EL (cell line): ENCODE results near the gene SBF1.

Experiments
- DNase-seq: peaks from one replicate; pipeline ENCODE4 v3.0.0-alpha.2; 2016

Gene SBF1

DNA sequence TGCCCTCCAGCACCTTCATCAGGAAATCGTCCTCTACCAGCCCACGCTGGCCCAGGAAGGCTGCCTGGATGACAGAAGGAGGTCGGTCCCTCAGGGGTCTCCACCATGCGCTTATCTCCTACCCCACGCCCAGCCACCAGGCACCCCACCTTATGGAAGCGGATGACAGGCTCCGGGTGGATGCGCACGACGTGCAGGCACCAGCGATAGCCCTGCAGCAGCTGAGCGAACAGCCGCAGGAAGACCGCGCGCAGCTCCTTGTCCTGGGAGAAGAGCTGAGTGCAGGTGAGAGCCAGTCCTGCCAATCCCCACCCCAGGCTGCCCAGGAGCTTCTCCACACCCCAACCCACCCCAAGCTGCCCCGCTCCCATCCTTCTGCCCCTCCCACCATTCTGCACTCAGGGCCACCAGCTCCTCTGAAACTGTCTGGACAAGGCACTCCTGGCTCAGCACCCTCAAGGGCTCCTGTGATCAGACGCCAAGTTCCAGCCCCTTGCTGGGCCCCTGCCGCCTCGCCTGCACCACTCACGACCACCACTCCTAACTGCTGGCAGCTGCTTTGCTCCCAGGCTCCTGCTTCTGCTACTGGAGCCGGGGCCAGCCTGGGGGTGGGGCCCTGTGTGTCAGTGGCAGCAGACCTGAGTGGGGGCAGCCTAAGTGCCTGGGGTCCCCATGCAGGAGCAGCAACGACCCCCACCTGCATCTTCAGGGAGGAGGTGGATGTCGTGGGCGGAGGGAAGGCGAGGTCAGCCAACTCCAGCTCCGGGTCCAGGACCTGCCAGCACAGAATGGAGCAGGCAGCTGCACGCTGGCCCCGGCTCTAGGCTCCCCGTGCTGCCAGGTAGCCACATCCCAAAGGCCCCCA is 9.5 kb downstream of the SBF1 start:
- no peak for DNase-seq

- no peak for DNase-seq
Measured at GRCh38 chr22:50464451-50464850, 10.4 kb downstream of the SBF1 start.

DNA sequence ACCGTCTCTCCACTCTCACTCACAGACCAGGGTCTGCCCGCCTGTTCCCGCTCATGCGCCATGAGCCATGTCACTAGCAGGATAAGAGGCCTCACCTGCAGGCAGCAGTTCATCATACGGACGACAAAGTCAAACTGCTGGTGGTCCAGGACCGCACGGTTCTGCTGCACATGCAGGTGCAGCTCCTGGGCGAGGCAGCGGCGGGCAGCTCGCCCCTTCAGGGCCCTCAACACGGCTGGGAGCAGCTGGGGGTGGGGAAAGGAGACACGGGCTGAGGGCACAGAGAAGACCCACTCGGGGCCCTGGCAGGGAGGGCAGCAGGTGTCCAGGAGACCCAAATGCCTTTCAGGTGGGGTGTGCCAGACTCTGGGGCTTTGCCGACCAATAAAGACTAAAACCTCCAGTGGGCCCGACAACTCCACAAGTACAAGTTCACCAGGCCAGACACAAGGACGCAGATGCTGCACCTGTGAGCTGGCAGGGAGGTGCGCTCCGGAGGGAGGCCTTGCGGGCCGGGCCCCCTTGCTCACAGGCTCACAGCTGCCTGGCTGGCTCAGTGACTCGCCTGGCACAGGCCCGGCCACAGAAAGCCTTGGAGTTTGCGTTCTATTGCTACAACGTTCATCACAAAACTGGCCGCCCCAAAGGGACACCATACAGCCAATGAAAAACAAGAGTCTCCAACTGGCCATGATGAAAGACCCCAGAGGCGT is 11.5 kb downstream of the SBF1 start:
- no peak for DNase-seq

GRCh38 chr22:50461979-50462540 is 12.8 kb downstream of the SBF1 start:
- DNase-seq = no peak

DNA sequence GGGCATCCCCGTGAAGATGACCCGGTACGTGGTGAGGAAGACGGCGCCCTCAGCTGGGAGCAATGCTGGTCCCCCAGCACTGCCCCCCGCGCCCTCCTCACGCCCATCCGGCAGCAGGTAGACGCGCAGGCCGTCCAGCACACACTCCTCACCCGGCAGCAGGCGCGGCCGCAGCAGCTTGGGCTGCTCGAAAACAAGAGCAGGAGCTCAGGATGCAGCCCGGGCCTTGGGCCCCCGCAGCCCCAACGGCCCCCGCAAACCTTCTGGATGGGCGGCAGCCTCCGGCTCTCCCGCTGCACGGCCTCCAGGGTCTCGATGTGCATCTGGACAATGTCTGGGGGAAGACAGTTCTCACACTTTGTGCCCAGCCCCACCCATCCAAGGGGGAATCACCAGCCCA is 13.3 kb downstream of the SBF1 start:
- DNase-seq = no peak

- DNase-seq = no peak
Measured at GRCh38 chr22:50460938-50461337, 13.9 kb downstream of the SBF1 start.

DNA sequence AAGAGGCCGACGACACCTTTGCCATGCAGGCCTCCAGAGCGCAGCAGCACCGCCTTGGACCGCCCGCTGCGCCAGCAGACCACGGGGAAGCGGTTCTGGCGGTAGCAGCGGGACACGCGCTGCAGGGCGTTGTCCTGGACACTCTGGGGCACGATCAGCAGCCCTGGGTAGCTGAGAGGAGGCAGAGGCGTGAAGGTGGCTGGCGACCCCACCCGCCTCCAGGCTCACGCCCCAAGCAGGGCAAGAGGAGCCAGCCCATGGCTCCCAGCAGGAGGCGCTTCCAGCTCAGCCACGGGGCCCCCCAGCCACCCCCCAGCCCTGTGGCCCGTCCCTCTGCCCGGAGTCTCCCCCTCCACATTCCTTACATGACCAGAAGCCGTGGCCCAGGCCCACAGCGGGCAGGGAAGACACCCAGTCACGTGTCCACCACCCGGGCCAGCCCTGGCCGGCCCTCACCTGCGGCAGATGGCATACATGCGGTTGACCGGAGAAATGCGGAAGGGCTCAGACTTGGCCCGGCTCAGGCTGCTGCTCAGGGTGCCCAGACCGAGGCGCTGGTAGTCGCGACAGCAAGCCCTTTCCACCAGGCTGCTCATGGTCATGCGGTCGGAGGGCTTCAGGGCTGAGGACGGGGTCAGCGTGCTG is 15.2 kb downstream of the SBF1 start:
- no peak for DNase-seq

DNA sequence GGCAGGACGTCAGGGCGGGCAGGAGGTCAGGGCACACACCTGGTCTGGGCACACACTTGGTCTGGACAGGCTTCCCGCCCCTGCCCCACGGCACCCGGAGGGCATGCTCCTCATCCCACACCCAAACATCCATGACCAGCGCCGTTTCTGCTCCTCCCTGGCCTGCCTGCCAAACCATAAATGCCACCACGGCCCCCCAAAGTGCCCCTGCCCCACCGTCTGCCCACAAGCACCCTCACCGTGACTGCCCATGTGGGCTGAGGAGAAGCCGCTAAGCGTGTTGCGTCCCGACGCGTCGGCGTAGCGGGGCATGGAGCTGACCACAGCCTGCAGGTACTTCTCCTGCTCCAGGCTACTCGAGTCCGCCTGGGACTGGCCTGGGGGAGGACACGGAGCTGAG is 15.8 kb downstream of the SBF1 start:
- DNase-seq = no peak

GRCh38 chr22:50456466-50457234 is 18.2 kb downstream of the SBF1 start:
- DNase-seq = no peak

DNA sequence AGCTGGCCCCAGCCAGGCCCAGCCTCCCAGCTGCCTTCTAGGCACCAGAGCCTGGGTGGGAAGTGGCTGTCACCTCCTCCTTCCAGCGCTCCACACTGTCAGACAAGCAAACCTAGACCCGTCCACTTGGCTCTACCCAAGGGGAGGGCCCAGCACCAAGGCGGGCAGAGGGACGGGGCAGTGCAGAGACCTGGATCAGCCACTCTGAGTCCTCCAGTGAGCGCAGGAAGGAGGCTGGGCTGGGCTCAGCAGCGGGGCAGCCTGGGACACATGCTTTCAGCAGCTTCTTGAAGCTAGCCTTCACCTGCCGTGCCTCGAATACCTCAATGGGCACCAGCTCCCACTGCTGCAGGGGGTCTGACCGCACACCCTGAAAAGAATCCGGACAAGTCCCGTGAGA is 18.8 kb downstream of the SBF1 start:
- no peak for DNase-seq

- DNase-seq = no peak
Measured at GRCh38 chr22:50455201-50455600, 19.6 kb downstream of the SBF1 start.

DNA sequence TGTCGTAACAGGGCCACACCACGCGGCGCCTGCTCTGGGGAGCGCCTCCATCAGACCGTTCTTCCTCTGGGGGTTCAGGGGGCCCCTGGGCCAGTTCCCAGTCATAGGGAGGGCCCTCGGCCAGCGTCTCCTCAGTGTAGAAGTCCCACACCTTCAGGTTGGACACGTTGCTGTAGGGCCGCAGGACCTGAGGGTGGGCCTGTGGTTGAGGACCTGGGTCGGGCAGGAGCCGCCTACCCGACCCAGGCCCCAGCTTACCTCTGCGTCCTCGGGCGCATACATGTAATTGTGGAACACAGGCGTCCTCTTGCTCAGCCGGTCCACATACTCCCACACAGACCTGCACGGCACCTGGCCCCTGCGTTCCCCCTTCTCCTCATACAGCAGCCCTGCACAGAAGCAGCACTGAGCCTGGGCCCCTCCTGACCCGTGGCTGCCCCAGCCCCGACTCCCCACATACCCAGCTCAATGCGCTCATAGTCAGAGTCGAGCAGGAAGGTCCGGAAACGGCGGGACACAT is 20.2 kb downstream of the SBF1 start:
- DNase-seq = no peak

GRCh38 chr22:50452649-50453048 is 22.2 kb downstream of the SBF1 start:
- no peak for DNase-seq

- no peak for DNase-seq
Measured at GRCh38 chr22:50447576-50448551, 27.0 kb downstream of the SBF1 start.

DNA sequence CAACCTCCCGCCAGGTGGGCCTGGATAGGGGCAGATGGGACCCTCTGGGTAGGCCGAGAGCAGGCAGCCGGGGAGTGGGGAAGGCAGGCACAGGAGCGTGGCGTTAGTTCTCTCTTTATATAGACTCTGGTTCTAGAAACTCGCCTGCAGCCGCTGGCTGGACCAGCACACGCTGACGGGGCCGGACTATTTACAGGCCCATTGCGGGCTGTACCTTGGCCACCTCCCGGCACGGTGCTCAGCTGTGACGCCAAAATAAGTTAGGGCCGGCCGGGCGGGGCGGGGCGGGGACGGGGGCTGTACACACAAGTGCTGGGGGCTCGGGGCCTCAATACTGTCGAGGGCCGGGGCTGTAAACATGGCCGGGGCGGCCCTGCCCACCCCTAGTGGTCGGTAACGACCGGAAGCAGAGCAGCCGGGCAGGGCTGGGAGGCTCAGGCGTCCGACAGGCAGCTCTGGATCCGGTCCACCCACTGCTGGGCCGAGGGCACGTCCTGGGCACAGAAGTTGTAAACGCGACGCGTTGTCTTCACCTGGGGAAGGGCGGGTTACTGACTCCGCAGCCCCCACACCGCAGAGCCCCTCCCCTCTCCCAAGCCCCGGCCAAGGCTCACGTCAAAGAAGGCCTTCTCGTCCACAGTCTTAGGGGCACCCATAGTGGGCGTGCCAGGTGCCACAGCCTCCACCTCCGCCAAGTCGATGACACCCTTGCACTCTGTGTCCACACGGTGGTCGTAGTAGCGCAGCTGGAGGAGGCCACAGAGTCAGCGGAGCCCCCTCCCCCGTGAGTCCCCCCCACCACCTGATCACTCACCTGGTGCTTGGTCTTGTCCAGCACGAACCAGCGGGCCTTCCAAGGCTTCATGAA is 27.9 kb downstream of the SBF1 start:
- DNase-seq = no peak

- DNase-seq = no peak
Measured at GRCh38 chr22:50445880-50446707, 28.7 kb downstream of the SBF1 start.

- no peak for DNase-seq
Measured at GRCh38 chr22:50445071-50445879, 29.6 kb downstream of the SBF1 start.

DNA sequence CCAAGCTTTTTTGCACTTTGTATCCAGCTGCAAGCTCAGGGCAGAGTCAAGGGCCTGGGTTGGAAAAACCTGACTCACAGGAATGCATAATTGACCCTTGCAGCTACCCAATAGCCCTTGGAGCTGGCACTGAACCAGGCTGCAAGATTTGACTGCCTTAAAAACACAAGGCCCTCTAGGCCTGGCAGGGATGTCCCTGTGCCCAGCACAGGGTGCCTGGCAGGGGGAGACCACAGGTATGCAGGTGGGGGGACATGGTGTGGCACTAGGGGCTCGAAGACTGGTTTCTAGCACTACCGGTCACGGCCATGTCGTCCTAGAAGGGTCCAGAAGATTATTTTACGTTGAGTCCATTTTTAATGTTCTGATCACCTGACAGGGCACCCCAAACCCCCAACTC is 30.2 kb downstream of the SBF1 start:
- DNase-seq = peak; percentile 71
